Medulla oblongata (tissue), 1 donor: ENCODE data around the gene BMPR1A.

Experiments used
- DNase-seq: peaks from one replicate; pipeline ENCODE4 v3.0.0-alpha.2; 2015; ENCODE audit errors: extremely low spot score

Gene BMPR1A

GRCh38 chr10:86765548-86765947 lies 9.1 kb downstream of the BMPR1A start:
- DNase-seq = no peak

GRCh38 chr10:86768412-86769062 lies 12.1 kb downstream of the BMPR1A start:
- no peak for DNase-seq

- no peak for DNase-seq
Observed at GRCh38 chr10:86769991-86770390, 13.6 kb downstream of the BMPR1A start.

- no peak for DNase-seq
Observed at GRCh38 chr10:86770412-86770960, 14.1 kb downstream of the BMPR1A start.

- no peak for DNase-seq
Observed at GRCh38 chr10:86773498-86773897, 17.1 kb downstream of the BMPR1A start.

- no peak for DNase-seq
Observed at GRCh38 chr10:86775056-86775869, 18.8 kb downstream of the BMPR1A start.

GRCh38 chr10:86775870-86776180 lies 19.4 kb downstream of the BMPR1A start:
- DNase-seq = no peak

GRCh38 chr10:86779220-86780017 lies 23.0 kb downstream of the BMPR1A start:
- DNase-seq = no peak

- no peak for DNase-seq
Observed at GRCh38 chr10:86782701-86783418, 26.4 kb downstream of the BMPR1A start.

GRCh38 chr10:86785037-86785436 lies 28.6 kb downstream of the BMPR1A start:
- DNase-seq = no peak

- DNase-seq = no peak
Observed at GRCh38 chr10:86785968-86786367, 29.5 kb downstream of the BMPR1A start.

- no peak for DNase-seq
Observed at GRCh38 chr10:86786368-86786767, 29.9 kb downstream of the BMPR1A start.

GRCh38 chr10:86790394-86790793 lies 34.0 kb downstream of the BMPR1A start:
- DNase-seq = no peak

GRCh38 chr10:86792461-86793167 lies 36.2 kb downstream of the BMPR1A start:
- DNase-seq = no peak

- no peak for DNase-seq
Observed at GRCh38 chr10:86793696-86794095, 37.3 kb downstream of the BMPR1A start.

- DNase-seq = no peak
Observed at GRCh38 chr10:86795353-86795752, 38.9 kb downstream of the BMPR1A start.

GRCh38 chr10:86798025-86798424 lies 41.6 kb downstream of the BMPR1A start:
- DNase-seq = no peak

- peak; percentile 29 for DNase-seq
Observed at GRCh38 chr10:86798611-86799010, 42.2 kb downstream of the BMPR1A start.

- no peak for DNase-seq
Observed at GRCh38 chr10:86799188-86799845, 42.9 kb downstream of the BMPR1A start.

GRCh38 chr10:86801995-86802394 lies 45.6 kb downstream of the BMPR1A start:
- DNase-seq = no peak
